ENCODE measurements around the gene ST6GAL2.

Gene ST6GAL2

DNA sequence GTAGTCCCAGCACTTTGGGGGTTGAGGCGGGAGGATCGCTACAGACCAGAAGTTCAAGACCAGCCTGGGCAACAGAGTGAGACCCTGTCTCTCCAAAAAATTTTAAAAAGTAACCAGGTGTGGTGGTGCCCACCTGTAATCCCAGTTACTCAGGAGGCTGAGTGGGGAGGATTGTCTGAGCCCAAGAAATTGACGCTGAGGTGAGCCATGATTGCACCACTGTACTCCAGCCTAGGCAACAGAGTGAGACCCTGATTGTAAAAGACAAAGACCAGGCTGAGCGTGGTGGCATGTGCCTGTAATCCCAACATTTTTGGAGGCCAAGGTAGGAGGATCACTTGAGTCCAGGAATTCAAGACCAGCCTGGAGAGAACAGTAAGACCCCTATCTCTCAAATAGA lies 7.8 kb downstream of the ST6GAL2 start (continued):
- TF ChIP-seq, protein P1, sequence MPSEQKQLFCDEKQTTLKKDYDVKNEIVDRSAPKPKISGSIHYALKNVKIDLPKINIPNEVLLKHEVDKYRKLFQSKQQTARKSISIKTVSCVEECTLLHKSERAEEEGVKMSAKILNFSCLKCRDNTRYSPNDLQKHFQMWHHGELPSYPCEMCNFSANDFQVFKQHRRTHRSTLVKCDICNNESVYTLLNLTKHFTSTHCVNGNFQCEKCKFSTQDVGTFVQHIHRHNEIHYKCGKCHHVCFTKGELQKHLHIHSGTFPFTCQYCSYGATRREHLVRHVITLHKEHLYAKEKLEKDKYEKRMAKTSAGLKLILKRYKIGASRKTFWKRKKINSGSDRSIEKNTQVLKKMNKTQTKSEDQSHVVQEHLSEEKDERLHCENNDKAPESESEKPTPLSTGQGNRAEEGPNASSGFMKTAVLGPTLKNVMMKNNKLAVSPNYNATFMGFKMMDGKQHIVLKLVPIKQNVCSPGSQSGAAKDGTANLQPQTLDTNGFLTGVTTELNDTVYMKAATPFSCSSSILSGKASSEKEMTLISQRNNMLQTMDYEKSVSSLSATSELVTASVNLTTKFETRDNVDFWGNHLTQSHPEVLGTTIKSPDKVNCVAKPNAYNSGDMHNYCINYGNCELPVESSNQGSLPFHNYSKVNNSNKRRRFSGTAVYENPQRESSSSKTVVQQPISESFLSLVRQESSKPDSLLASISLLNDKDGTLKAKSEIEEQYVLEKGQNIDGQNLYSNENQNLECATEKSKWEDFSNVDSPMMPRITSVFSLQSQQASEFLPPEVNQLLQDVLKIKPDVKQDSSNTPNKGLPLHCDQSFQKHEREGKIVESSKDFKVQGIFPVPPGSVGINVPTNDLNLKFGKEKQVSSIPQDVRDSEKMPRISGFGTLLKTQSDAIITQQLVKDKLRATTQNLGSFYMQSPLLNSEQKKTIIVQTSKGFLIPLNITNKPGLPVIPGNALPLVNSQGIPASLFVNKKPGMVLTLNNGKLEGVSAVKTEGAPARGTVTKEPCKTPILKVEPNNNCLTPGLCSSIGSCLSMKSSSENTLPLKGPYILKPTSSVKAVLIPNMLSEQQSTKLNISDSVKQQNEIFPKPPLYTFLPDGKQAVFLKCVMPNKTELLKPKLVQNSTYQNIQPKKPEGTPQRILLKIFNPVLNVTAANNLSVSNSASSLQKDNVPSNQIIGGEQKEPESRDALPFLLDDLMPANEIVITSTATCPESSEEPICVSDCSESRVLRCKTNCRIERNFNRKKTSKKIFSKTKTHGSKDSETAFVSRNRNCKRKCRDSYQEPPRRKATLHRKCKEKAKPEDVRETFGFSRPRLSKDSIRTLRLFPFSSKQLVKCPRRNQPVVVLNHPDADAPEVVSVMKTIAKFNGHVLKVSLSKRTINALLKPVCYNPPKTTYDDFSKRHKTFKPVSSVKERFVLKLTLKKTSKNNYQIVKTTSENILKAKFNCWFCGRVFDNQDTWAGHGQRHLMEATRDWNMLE (tag by site-specific recombination; conservative IDR thresholded peaks at IDR 0.05; ENCODE audit: low read depth) = no peak
- TF ChIP-seq ZNF341 (tag by site-specific recombination; IDR thresholded peaks at IDR 0.05; ENCODE audit: low read depth) = no peak
- no peak for TF ChIP-seq ZNF10 (tag by site-specific recombination; IDR thresholded peaks at IDR 0.05)
- TF ChIP-seq ZNF184 (tag by site-specific recombination; IDR thresholded peaks at IDR 0.05) = no peak
- no peak for TF ChIP-seq EGR2 (tag by site-specific recombination; IDR thresholded peaks at IDR 0.05; ENCODE audit: low read depth)
- no peak for TF ChIP-seq SP3 (tag by site-specific recombination; IDR thresholded peaks at IDR 0.05)
- TF ChIP-seq ZNF623 (tag by site-specific recombination; IDR thresholded peaks at IDR 0.05) = no peak

DNA sequence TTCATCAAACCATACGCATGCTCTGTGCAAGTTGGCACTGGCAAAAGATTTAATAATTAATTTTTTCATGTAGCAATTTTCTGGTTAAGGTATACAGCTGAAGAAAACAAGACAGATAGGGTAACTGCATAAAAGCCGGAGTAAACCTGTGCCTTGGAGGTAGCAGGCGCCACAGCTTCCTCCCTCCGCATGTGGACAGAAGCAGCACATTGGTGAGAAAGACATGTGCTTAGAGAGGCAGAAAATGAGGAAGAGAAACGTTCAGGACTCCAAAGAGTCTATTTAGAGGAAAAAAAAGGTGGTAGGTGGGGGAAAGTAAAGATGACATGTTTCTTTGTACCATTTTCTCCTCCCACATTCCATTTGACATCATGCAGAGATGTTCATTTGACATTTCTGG lies 9.3 kb downstream of the ST6GAL2 start:
- TF ChIP-seq, protein P2, sequence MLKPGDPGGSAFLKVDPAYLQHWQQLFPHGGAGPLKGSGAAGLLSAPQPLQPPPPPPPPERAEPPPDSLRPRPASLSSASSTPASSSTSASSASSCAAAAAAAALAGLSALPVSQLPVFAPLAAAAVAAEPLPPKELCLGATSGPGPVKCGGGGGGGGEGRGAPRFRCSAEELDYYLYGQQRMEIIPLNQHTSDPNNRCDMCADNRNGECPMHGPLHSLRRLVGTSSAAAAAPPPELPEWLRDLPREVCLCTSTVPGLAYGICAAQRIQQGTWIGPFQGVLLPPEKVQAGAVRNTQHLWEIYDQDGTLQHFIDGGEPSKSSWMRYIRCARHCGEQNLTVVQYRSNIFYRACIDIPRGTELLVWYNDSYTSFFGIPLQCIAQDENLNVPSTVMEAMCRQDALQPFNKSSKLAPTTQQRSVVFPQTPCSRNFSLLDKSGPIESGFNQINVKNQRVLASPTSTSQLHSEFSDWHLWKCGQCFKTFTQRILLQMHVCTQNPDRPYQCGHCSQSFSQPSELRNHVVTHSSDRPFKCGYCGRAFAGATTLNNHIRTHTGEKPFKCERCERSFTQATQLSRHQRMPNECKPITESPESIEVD (tag by site-specific recombination; IDR thresholded peaks at IDR 0.05) = no peak
- TF ChIP-seq, protein P3, sequence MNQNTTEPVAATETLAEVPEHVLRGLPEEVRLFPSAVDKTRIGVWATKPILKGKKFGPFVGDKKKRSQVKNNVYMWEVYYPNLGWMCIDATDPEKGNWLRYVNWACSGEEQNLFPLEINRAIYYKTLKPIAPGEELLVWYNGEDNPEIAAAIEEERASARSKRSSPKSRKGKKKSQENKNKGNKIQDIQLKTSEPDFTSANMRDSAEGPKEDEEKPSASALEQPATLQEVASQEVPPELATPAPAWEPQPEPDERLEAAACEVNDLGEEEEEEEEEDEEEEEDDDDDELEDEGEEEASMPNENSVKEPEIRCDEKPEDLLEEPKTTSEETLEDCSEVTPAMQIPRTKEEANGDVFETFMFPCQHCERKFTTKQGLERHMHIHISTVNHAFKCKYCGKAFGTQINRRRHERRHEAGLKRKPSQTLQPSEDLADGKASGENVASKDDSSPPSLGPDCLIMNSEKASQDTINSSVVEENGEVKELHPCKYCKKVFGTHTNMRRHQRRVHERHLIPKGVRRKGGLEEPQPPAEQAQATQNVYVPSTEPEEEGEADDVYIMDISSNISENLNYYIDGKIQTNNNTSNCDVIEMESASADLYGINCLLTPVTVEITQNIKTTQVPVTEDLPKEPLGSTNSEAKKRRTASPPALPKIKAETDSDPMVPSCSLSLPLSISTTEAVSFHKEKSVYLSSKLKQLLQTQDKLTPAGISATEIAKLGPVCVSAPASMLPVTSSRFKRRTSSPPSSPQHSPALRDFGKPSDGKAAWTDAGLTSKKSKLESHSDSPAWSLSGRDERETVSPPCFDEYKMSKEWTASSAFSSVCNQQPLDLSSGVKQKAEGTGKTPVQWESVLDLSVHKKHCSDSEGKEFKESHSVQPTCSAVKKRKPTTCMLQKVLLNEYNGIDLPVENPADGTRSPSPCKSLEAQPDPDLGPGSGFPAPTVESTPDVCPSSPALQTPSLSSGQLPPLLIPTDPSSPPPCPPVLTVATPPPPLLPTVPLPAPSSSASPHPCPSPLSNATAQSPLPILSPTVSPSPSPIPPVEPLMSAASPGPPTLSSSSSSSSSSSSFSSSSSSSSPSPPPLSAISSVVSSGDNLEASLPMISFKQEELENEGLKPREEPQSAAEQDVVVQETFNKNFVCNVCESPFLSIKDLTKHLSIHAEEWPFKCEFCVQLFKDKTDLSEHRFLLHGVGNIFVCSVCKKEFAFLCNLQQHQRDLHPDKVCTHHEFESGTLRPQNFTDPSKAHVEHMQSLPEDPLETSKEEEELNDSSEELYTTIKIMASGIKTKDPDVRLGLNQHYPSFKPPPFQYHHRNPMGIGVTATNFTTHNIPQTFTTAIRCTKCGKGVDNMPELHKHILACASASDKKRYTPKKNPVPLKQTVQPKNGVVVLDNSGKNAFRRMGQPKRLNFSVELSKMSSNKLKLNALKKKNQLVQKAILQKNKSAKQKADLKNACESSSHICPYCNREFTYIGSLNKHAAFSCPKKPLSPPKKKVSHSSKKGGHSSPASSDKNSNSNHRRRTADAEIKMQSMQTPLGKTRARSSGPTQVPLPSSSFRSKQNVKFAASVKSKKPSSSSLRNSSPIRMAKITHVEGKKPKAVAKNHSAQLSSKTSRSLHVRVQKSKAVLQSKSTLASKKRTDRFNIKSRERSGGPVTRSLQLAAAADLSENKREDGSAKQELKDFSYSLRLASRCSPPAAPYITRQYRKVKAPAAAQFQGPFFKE (tag by site-specific recombination; IDR thresholded peaks at IDR 0.05; ENCODE audit: borderline replicate concordance) = no peak
- TF ChIP-seq BCL11A (tag by site-specific recombination; IDR thresholded peaks at IDR 0.05; ENCODE audit: low read depth) = no peak
- TF ChIP-seq, protein P4, sequence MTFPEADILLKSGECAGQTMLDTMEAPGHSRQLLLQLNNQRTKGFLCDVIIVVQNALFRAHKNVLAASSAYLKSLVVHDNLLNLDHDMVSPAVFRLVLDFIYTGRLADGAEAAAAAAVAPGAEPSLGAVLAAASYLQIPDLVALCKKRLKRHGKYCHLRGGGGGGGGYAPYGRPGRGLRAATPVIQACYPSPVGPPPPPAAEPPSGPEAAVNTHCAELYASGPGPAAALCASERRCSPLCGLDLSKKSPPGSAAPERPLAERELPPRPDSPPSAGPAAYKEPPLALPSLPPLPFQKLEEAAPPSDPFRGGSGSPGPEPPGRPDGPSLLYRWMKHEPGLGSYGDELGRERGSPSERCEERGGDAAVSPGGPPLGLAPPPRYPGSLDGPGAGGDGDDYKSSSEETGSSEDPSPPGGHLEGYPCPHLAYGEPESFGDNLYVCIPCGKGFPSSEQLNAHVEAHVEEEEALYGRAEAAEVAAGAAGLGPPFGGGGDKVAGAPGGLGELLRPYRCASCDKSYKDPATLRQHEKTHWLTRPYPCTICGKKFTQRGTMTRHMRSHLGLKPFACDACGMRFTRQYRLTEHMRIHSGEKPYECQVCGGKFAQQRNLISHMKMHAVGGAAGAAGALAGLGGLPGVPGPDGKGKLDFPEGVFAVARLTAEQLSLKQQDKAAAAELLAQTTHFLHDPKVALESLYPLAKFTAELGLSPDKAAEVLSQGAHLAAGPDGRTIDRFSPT (tag by site-specific recombination; IDR thresholded peaks at IDR 0.05) = no peak
- TF ChIP-seq ZNF366 (tag by site-specific recombination; conservative IDR thresholded peaks at IDR 0.05) = no peak
- no peak for TF ChIP-seq ZNF792 (tag by site-specific recombination; IDR thresholded peaks at IDR 0.05)
- no peak for TF ChIP-seq ZNF658 (tag by site-specific recombination; IDR thresholded peaks at IDR 0.05)
- no peak for TF ChIP-seq ZNF324 (tag by site-specific recombination; IDR thresholded peaks at IDR 0.05)
- TF ChIP-seq ZNF561 (tag by site-specific recombination; IDR thresholded peaks at IDR 0.05; ENCODE audit: borderline replicate concordance) = no peak
- no peak for TF ChIP-seq ZNF426 (tag by site-specific recombination; IDR thresholded peaks at IDR 0.05)
- TF ChIP-seq ZNF24 (tag by site-specific recombination; IDR thresholded peaks at IDR 0.05) = no peak
- H3K4me3 ChIP-seq (ENCODE audit: low read depth, low read length) = no peak overlapping the region
- no peaks in the 10 kb centered on the region for H3K4me1 ChIP-seq (ENCODE audit: control insufficient read depth, insufficient read depth, low read length)
- ChIA-PET POLR2A (no interaction called here), CTCF (no interaction called here)
- H3K9me3 ChIP-seq (ENCODE audit: control insufficient read depth, insufficient read depth, low read depth, low read length) = no peaks in the 10 kb centered on the region
- H3K36me3 ChIP-seq (ENCODE audit: control insufficient read depth in 2 of 2, insufficient read depth in 1 of 2, low read length in 2 of 2) = no peaks in the 10 kb centered on the region
- H3K27ac ChIP-seq (ENCODE audit: extremely low read depth, low read depth, low read length) = no peak overlapping the region
